Endothelial cell of umbilical vein (primary cell): ENCODE data around the gene TSPAN18.

Experiments used
- CTCF ChIP-seq, 2 donors: IDR thresholded peaks; 1 replicate in 1 of 2; 2 replicates in 1 of 2; pipeline ENCODE4 v1.5.1; 2011; ENCODE audit warnings: low read length in 2 of 2, mild to moderate bottlenecking in 2 of 2, moderate library complexity in 2 of 2, control low read depth in 1 of 2, inconsistent platforms in 1 of 2, low read depth in 1 of 2; ENCODE audit not compliant: insufficient read depth in 1 of 2; ENCODE audit errors: extremely low read depth in 1 of 2
- EZH2 ChIP-seq: IDR thresholded peaks from 2 replicates; pipeline ENCODE4 v1.6.1; 2012; ENCODE audit warnings: borderline replicate concordance, low read depth, mild to moderate bottlenecking, moderate library complexity, low read length, inconsistent platforms; ENCODE audit not compliant: severe bottlenecking
- FOS ChIP-seq: IDR thresholded peaks from 2 replicates; pipeline ENCODE4 v1.6.1; 2011; ENCODE audit warnings: mild to moderate bottlenecking, low read length, moderate library complexity, borderline replicate concordance; ENCODE audit not compliant: insufficient read depth
- MAX ChIP-seq: IDR thresholded peaks from 2 replicates; pipeline ENCODE4 v1.6.1; 2011; ENCODE audit not compliant: insufficient read depth, insufficient read length
- MYC ChIP-seq: IDR thresholded peaks from one replicate; pipeline ENCODE4 v1.6.1; 2011; ENCODE audit warnings: mild to moderate bottlenecking, low read depth, low read length
- POLR2A ChIP-seq: IDR thresholded peaks from 2 replicates; pipeline ENCODE4 v1.6.1; 2012; ENCODE audit warnings: low read depth, mild to moderate bottlenecking, control low read depth, low read length
- POLR2AphosphoS5 ChIP-seq: IDR thresholded peaks from 2 replicates; pipeline ENCODE4 v1.6.1; 2012; ENCODE audit warnings: low read depth, mild to moderate bottlenecking, control low read depth, low read length, moderate library complexity; ENCODE audit not compliant: insufficient read depth

GRCh38 chr11:44941259-44942021 lies 214.7 kb downstream of the TSPAN18 start:
- TF ChIP-seq CTCF (IDR thresholded peaks at IDR 0.05; ENCODE audit: extremely low read depth in 1 of 2, insufficient read depth in 1 of 2, low read depth in 1 of 2, low read length in 2 of 2) (no peak), POLR2A (no peak), MAX (no peak), POLR2AphosphoS5 (no peak), EZH2 (no peak), MYC (no peak), FOS (no peak)
